Measurements from ENCODE around the gene KRT76. TPM values are rescaled to one million over a fixed set of nuclear protein-coding genes. Genes with fewer than 3 reads are reported as not detected.
A peak's percentile ranks its signal among the peaks of the same experiment; 100 is the strongest.

KRT76 gene
- total and polyA plus RNA-seq, 7 experiments from 2014 or later = not detected

- Histone ChIP-seq H3K27ac (ENCODE audit: low read depth, low read length) (no peak overlapping the region), H3K4me3 (ENCODE audit: low read length) (no peak overlapping the region), H3K27me3 (ENCODE audit: control insufficient read depth in 2 of 2, insufficient read depth in 2 of 2, low read length in 2 of 2) (no peaks in the 10 kb centered on the region), H3K36me3 (ENCODE audit: control insufficient read depth in 2 of 3, insufficient read depth in 3 of 3, low read length in 3 of 3) (no peaks in the 10 kb centered on the region), H3K4me1 (ENCODE audit: control insufficient read depth in 2 of 2, insufficient read depth in 2 of 2, low read length in 2 of 2) (no peaks in the 10 kb centered on the region), H3K9me3 (ENCODE audit: control insufficient read depth in 2 of 3, low read length in 3 of 3) (no peaks in the 10 kb centered on the region)
- intact Hi-C loops (cut with micrococcal nuclease) = no loop called here
- Mint-ChIP-seq H3K9me3 (peaks cover 0 to 5% (median 0%) of the 10 kb centered on the region in 11 donors), H3K4me3 (no peak overlapping the region), H3K36me3 (no peaks in the 10 kb centered on the region), H3K27me3 (peaks cover 0 to 13% (median 4%) of the 10 kb centered on the region in 5 donors), H3K4me1 (peaks cover 0 to 1% (median 0%) of the 10 kb centered on the region in 7 donors), H3K27ac (no peak overlapping the region)
- ChIA-PET POLR2A (no interaction called here), CTCF (no interaction called here)
- DNase-seq (no peak), ATAC-seq (no peak)
Measured at GRCh38 chr12:52735106-52735505, 42.0 kb downstream of the KRT76 start.

GRCh38 chr12:52730793-52731192 is 46.4 kb downstream of the KRT76 start:
- peak overlapping the region in 1 of 9 donors; percentile 63 for H3K27ac Mint-ChIP-seq
- H3K4me1 ChIP-seq (ENCODE audit: control insufficient read depth in 2 of 2, insufficient read depth in 2 of 2, low read length in 2 of 2) = no peaks in the 10 kb centered on the region
- no peak overlapping the region for H3K4me3 ChIP-seq (ENCODE audit: low read length)
- no peak overlapping the region for H3K27ac ChIP-seq (ENCODE audit: low read depth, low read length)
- no peak for ATAC-seq
- peaks cover 0 to 9% (median 0%) of the 10 kb centered on the region in 11 donors for H3K9me3 Mint-ChIP-seq
- ChIA-PET POLR2A (no interaction called here), CTCF (no interaction called here)
- no peak overlapping the region for H3K4me3 Mint-ChIP-seq
- no peaks in the 10 kb centered on the region for H3K36me3 ChIP-seq (ENCODE audit: control insufficient read depth in 2 of 3, insufficient read depth in 3 of 3, low read length in 3 of 3)
- no peaks in the 10 kb centered on the region for H3K36me3 Mint-ChIP-seq
- H3K9me3 ChIP-seq (ENCODE audit: control insufficient read depth in 2 of 3, low read length in 3 of 3) = no peaks in the 10 kb centered on the region
- intact Hi-C loops (cut with micrococcal nuclease) = no loop called here
- peaks cover 0 to 4% (median 0%) of the 10 kb centered on the region in 7 donors for H3K4me1 Mint-ChIP-seq
- no peak for DNase-seq
- no peaks in the 10 kb centered on the region for H3K27me3 ChIP-seq (ENCODE audit: control insufficient read depth in 2 of 2, insufficient read depth in 2 of 2, low read length in 2 of 2)
- H3K27me3 Mint-ChIP-seq = peaks cover 0 to 10% (median 5%) of the 10 kb centered on the region in 5 donors

DNA sequence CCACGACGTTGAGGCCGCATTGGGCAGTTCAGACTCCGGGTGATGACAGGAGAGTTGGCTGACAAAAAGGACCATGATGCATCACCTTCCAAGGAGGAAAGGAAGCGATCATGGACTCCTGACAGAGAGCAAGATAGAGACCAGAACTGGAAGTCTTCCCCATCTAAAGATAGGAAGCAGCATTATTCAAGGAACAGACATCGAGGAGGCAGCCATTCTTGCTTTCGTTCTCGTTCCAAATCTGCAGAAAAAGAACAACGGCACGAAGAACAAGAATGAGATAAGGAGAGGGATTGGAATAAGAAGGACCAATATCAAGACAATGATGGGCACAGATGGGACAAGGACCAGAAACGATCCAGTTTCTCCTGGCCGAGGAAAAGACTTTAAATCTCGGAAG is 46.8 kb downstream of the KRT76 start:
- Mint-ChIP-seq H3K27ac (no peak overlapping the region), H3K9me3 (peaks cover 0 to 9% (median 0%) of the 10 kb centered on the region in 11 donors), H3K27me3 (peaks cover 0 to 10% (median 5%) of the 10 kb centered on the region in 5 donors), H3K4me1 (peaks cover 0 to 4% (median 0%) of the 10 kb centered on the region in 7 donors), H3K4me3 (no peak overlapping the region), H3K36me3 (no peaks in the 10 kb centered on the region)
- Histone ChIP-seq H3K36me3 (ENCODE audit: control insufficient read depth in 2 of 3, insufficient read depth in 3 of 3, low read length in 3 of 3) (no peaks in the 10 kb centered on the region), H3K27ac (ENCODE audit: low read depth, low read length) (no peak overlapping the region), H3K4me1 (ENCODE audit: control insufficient read depth in 2 of 2, insufficient read depth in 2 of 2, low read length in 2 of 2) (no peaks in the 10 kb centered on the region), H3K4me3 (ENCODE audit: low read length) (no peak overlapping the region), H3K9me3 (ENCODE audit: control insufficient read depth in 2 of 3, low read length in 3 of 3) (no peaks in the 10 kb centered on the region), H3K27me3 (ENCODE audit: control insufficient read depth in 2 of 2, insufficient read depth in 2 of 2, low read length in 2 of 2) (no peaks in the 10 kb centered on the region)
- intact Hi-C loops (cut with micrococcal nuclease) = no loop called here
- no peak for DNase-seq
- ATAC-seq = no peak
- ChIA-PET CTCF (no interaction called here), POLR2A (no interaction called here)

- peaks cover 0 to 4% (median 0%) of the 10 kb centered on the region in 7 donors for H3K4me1 Mint-ChIP-seq
- no peak overlapping the region for H3K4me3 Mint-ChIP-seq
- peaks cover 0 to 9% (median 0%) of the 10 kb centered on the region in 11 donors for H3K9me3 Mint-ChIP-seq
- H3K27ac Mint-ChIP-seq = peak overlapping the region in 1 of 9 donors; percentile 33
- Histone ChIP-seq H3K9me3 (ENCODE audit: control insufficient read depth in 2 of 3, low read length in 3 of 3) (no peaks in the 10 kb centered on the region), H3K4me3 (ENCODE audit: low read length) (no peak overlapping the region), H3K36me3 (ENCODE audit: control insufficient read depth in 2 of 3, insufficient read depth in 3 of 3, low read length in 3 of 3) (no peaks in the 10 kb centered on the region), H3K27ac (ENCODE audit: low read depth, low read length) (no peak overlapping the region), H3K4me1 (ENCODE audit: control insufficient read depth in 2 of 2, insufficient read depth in 2 of 2, low read length in 2 of 2) (no peaks in the 10 kb centered on the region), H3K27me3 (ENCODE audit: control insufficient read depth in 2 of 2, insufficient read depth in 2 of 2, low read length in 2 of 2) (no peaks in the 10 kb centered on the region)
- intact Hi-C loops (cut with micrococcal nuclease) = no loop called here
- CTCF ChIA-PET = interaction anchor here (0.6 to 1.4 kb wide), 6 partner anchors 45 to 1972 kb away, joined by 3 read pairs; no protein-coding TSS in a partner anchor
- H3K27me3 Mint-ChIP-seq = peaks cover 0 to 10% (median 5%) of the 10 kb centered on the region in 5 donors
- no peaks in the 10 kb centered on the region for H3K36me3 Mint-ChIP-seq
- DNase-seq = no peak
- no peak for ATAC-seq
- POLR2A ChIA-PET = no interaction called here
Measured at GRCh38 chr12:52729147-52729546, 48.0 kb downstream of the KRT76 start.

GRCh38 chr12:52728374-52728773 is 48.8 kb downstream of the KRT76 start:
- Histone ChIP-seq H3K27ac (ENCODE audit: low read depth, low read length) (no peak overlapping the region), H3K36me3 (ENCODE audit: control insufficient read depth in 2 of 3, insufficient read depth in 3 of 3, low read length in 3 of 3) (no peaks in the 10 kb centered on the region), H3K4me3 (ENCODE audit: low read length) (no peak overlapping the region), H3K27me3 (ENCODE audit: control insufficient read depth in 2 of 2, insufficient read depth in 2 of 2, low read length in 2 of 2) (no peaks in the 10 kb centered on the region), H3K4me1 (ENCODE audit: control insufficient read depth in 2 of 2, insufficient read depth in 2 of 2, low read length in 2 of 2) (no peaks in the 10 kb centered on the region), H3K9me3 (ENCODE audit: control insufficient read depth in 2 of 3, low read length in 3 of 3) (no peaks in the 10 kb centered on the region)
- peaks cover 0 to 10% (median 5%) of the 10 kb centered on the region in 5 donors for H3K27me3 Mint-ChIP-seq
- POLR2A ChIA-PET = no interaction called here
- no peak overlapping the region for H3K4me3 Mint-ChIP-seq
- H3K4me1 Mint-ChIP-seq = peaks cover 0 to 4% (median 0%) of the 10 kb centered on the region in 7 donors
- H3K9me3 Mint-ChIP-seq = peaks cover 0 to 9% (median 0%) of the 10 kb centered on the region in 11 donors
- H3K27ac Mint-ChIP-seq = no peak overlapping the region
- ATAC-seq (no peak), DNase-seq (no peak)
- intact Hi-C loops (cut with micrococcal nuclease) = no loop called here
- no peaks in the 10 kb centered on the region for H3K36me3 Mint-ChIP-seq
- CTCF ChIA-PET = interaction anchor here (1.1 to 1.4 kb wide), 2 partner anchors 46 to 145 kb away, joined by 3 read pairs; no protein-coding TSS in a partner anchor

DNA sequence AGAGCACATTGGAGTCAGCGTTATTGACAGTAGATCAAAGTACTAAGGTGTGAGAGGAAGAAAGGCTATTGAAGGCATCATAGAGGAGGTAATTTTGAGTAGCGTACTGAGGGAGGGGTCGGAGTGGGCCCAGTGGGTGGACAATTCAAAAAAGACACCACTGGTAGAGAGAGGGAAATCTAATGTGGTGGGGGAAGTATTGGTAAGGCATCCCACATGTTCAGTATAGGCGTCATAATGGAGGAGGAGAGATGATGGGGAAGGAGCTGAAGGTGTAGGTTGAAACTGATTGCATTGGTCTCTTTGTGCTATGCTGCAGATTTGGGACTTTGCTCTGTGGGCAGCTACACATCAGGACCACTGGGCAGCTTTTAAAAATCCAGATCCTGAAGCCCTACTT is 50.1 kb downstream of the KRT76 start:
- no peaks in the 10 kb centered on the region for H3K27me3 ChIP-seq (ENCODE audit: control insufficient read depth in 2 of 2, insufficient read depth in 2 of 2, low read length in 2 of 2)
- H3K4me1 Mint-ChIP-seq = peaks cover 0 to 5% (median 0%) of the 10 kb centered on the region in 7 donors
- H3K9me3 Mint-ChIP-seq = peaks cover 0 to 9% (median 0%) of the 10 kb centered on the region in 11 donors
- ChIA-PET CTCF (no interaction called here), POLR2A (interaction anchor here (0.7 kb wide), 1 partner anchor 8 kb away, joined by 3 read pairs; no protein-coding TSS in a partner anchor)
- H3K4me1 ChIP-seq (ENCODE audit: control insufficient read depth in 2 of 2, insufficient read depth in 2 of 2, low read length in 2 of 2) = no peaks in the 10 kb centered on the region
- intact Hi-C loops (cut with micrococcal nuclease) = no loop called here
- no peak for ATAC-seq
- no peak for DNase-seq
- H3K27ac ChIP-seq (ENCODE audit: low read depth, low read length) = no peak overlapping the region
- no peaks in the 10 kb centered on the region for H3K9me3 ChIP-seq (ENCODE audit: control insufficient read depth in 2 of 3, low read length in 3 of 3)
- H3K4me3 ChIP-seq (ENCODE audit: low read length) = no peak overlapping the region
- H3K27ac Mint-ChIP-seq = no peak overlapping the region
- H3K36me3 Mint-ChIP-seq = no peaks in the 10 kb centered on the region
- no peak overlapping the region for H3K4me3 Mint-ChIP-seq
- no peaks in the 10 kb centered on the region for H3K36me3 ChIP-seq (ENCODE audit: control insufficient read depth in 2 of 3, insufficient read depth in 3 of 3, low read length in 3 of 3)
- H3K27me3 Mint-ChIP-seq = peaks cover 0 to 10% (median 5%) of the 10 kb centered on the region in 5 donors

DNA sequence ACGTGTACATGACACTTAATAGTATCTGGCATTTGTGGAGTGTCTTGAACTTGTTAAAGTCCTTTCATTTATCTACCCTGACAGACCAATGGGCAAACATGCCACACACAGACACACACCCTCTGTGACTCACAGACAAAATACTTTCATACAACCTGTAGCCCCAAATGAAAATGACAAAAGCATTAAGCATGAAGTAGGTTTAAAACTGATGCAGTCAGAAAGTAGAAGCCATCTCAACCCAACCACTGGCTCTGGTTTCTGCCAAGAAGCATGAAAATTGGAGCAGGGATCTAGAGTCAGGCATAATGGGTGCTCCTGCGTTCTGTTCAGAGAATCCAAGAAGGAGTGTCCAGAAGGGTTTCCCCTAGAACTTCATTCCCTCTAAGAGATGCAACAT is 50.7 kb downstream of the KRT76 start:
- ATAC-seq = no peak
- intact Hi-C loops (cut with micrococcal nuclease) = no loop called here

More for the DNA sequence above, 50.7 kb downstream of the KRT76 start:
- no peak for DNase-seq
- no peak overlapping the region for H3K4me3 ChIP-seq (ENCODE audit: low read length)
- peaks cover 0 to 9% (median 0%) of the 10 kb centered on the region in 11 donors for H3K9me3 Mint-ChIP-seq
- POLR2A ChIA-PET = no interaction called here
- CTCF ChIA-PET = no interaction called here
- no peaks in the 10 kb centered on the region for H3K9me3 ChIP-seq (ENCODE audit: control insufficient read depth in 2 of 3, low read length in 3 of 3)
- peaks cover 0 to 10% (median 5%) of the 10 kb centered on the region in 5 donors for H3K27me3 Mint-ChIP-seq
- no peaks in the 10 kb centered on the region for H3K36me3 Mint-ChIP-seq
- no peaks in the 10 kb centered on the region for H3K27me3 ChIP-seq (ENCODE audit: control insufficient read depth in 2 of 2, insufficient read depth in 2 of 2, low read length in 2 of 2)
- H3K4me1 ChIP-seq (ENCODE audit: control insufficient read depth in 2 of 2, insufficient read depth in 2 of 2, low read length in 2 of 2) = no peaks in the 10 kb centered on the region
- no peak overlapping the region for H3K4me3 Mint-ChIP-seq
- no peak overlapping the region for H3K27ac ChIP-seq (ENCODE audit: low read depth, low read length)
- no peaks in the 10 kb centered on the region for H3K36me3 ChIP-seq (ENCODE audit: control insufficient read depth in 2 of 3, insufficient read depth in 3 of 3, low read length in 3 of 3)
- H3K27ac Mint-ChIP-seq = peak overlapping the region in 1 of 9 donors; percentile 17
- peaks cover 0 to 6% (median 0%) of the 10 kb centered on the region in 7 donors for H3K4me1 Mint-ChIP-seq

Measured in naive thymus-derived CD4-positive, alpha-beta T cell (primary cell).